ENCODE measurements around the gene DIP2C.
"Not testable (repeated sequence)": the region's sequence is repeated elsewhere in the genome, so short reads cannot be mapped to it uniquely, and the experiment has no call there.

DIP2C gene

DNA sequence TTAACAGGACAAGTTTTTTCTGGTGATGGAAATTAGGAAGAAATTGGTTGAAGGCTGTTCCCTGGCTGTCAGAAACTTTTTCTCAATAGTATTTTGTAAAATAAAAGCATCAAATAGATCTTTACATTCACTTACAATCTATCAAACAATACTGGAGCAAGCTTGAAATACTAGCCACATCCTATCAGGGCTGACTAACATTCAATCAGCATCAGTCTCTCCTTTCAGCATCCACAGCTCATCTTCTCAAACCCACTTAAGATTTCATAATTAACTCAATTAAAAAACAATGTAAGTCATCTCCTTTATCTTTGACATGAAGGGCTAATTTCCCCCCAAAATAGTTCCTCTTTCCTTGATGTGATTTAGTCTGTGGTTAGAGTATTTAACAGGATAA lies 80.2 kb downstream of the DIP2C start:
- no peak for DNase-seq

DNA sequence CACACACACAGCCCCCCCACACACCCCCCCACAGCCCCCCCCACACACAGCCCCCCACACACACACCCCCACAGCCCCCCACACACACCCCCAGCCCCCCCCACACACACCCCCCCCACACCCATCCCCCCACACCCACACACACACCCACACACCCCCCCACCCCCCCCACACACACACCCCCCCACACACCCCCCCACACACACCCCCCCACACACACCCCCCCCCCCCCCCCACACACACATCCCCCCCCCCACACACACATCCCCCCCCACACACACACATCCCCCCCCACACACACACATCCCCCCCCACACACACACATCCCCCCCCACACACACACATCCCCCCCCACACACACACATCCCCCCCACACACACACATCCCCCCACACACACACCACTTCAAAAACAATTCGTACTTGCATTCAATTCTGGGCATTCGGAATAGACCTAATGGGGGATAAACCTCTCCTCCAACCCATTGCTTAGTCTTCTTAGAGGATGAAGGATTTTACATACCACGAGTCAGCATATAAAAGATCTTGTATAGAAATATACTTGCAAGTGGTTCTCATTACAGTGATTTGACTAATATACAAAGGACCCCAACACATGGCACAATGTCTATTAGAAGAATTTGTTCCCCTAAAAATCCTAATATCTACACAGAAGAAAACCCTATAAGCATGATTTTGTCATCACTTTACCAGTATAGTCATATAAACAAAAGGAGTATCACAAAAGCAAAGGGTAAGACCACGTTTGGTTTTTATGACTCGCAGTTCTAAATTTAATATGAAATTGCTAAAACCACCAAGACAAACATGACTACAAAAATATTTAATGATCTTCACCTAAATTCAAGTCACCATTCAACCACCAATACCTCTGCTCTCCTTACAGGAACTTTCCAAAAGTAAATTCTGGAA lies 80.9 kb downstream of the DIP2C start:
- DNase-seq = no peak

GRCh38 chr10:607545-608185 lies 81.8 kb downstream of the DIP2C start:
- peak in 1 of 5 experiments; percentile 7 for DNase-seq

GRCh38 chr10:606762-607544 lies 82.5 kb downstream of the DIP2C start:
- no peak for DNase-seq

GRCh38 chr10:605632-606325 lies 83.7 kb downstream of the DIP2C start:
- no peak for DNase-seq

- DNase-seq = no peak
Measured at GRCh38 chr10:604716-605631, 84.5 kb downstream of the DIP2C start.

DNA sequence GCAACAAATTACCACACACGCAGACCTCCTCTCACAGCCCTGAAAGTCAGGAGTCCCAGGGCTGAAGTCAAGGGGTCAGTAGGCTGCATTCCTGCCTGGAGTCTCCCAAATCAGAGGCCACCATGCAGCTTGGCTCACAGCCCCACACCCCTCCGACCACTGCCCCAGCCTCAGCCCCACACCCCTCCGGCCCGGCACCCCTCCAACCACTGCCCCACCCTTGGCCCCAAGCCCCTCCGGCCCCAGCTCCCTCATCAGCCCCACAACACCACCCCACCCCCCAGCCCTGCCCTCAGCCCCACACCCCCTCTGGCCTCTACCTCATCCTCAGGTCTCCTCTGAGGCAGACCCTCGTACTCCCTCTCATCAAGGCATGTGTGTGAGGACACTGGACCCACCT lies 85.7 kb downstream of the DIP2C start:
- no peak for DNase-seq

GRCh38 chr10:602391-603005 lies 87.0 kb downstream of the DIP2C start:
- DNase-seq = no peak

- DNase-seq = no peak
Measured at GRCh38 chr10:601660-601963, 87.9 kb downstream of the DIP2C start.

DNA sequence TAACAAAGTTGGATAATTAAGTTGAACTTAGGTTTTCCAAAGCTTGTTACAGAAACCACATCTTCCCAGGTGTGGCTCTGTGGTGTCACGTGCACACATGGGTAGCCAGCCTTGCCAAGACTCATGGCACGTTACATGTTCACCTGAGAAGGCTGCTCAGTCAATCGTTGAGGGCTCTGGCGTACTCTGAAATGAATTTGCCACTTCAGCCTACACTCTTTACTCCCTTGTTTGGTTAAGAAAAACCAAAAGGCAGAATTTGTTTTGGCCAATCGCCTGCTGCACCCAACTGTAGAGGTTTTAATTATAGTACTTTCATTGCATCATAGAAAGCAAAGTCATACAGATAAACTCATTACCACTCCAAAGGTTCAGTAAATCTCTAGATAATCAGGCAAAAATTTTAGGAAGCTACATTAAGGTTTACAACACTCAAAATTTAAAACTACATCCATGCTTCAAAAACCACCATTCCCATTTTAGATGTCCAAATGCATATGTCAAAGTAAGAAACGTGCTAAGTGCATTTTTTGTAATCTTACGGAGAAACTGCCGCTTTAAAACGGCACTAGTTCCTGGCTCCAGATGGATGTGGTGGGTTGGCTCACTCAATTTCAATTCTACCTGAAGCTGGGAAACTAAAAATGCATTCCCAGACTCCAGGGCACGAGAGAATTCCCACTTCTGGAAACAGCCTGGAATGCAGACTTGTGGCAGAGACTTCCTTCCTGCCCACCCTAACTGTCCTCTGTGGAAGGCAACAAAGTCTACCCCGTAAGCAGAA lies 88.4 kb downstream of the DIP2C start:
- DNase-seq = no peak

DNA sequence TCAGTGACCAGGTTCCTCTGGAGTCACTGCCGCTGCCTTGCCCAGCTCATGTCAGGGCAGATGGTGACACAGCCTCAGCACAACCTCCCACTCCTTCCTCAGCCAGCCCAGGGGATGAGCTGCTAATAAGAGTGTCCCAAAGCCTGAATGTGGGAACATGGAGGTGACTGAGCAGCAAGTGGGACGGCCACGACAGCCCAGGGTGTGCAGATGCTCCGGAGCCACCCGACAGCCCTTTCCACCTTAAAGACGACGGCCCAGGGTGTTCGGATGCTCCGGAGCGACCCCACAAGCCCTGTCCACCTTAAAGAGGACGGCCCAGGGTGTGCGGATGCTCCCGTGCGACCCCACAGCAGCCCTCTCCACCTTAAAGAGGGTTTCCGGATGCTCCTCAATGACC lies 89.2 kb downstream of the DIP2C start:
- DNase-seq = no peak

- DNase-seq = no peak
Measured at GRCh38 chr10:599767-600166, 89.7 kb downstream of the DIP2C start.

GRCh38 chr10:598415-599170 lies 90.9 kb downstream of the DIP2C start:
- DNase-seq = no peak

DNA sequence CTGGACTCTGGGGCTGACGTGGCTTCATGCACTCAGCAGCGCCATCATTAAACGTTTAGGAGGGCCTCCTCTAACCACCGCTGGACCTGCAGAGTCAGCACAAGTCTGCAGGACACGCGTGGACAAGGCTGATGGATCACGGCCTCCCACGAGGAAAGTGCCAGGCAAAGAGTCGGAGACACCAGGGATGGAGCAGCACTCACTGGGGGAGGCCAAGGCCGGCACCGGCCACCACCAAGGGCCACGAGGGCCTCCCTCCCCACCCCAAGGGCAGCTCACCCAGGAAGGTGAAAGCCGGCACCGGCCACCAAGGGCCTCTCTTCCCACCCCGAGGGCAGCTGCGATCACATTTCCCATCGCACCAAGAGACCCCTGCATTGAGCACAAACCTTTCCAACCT lies 91.5 kb downstream of the DIP2C start:
- no peak for DNase-seq

GRCh38 chr10:596725-597345 lies 92.6 kb downstream of the DIP2C start:
- no peak for DNase-seq

DNA sequence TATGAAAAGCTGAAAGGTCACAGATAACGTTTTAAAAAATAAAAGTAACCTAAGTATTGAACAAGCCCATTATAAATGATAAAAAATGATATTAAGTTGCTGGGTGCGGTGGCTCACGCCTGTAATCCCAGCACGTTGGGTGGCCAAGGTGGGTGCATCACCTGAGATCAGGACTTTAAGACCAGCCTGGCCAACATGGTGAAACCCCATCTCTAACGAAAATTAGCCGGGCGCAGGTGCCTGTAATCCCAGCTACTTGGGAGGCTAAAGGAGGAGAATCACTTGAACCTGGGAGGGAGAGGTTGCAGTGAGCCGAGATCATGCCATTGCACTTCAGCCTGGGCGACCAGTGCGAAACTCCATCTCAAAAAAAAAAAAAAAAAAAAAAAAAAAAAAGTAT lies 93.3 kb downstream of the DIP2C start:
- not testable (repeated sequence) for DNase-seq

GRCh38 chr10:595473-595872 lies 94.0 kb downstream of the DIP2C start:
- no peak for DNase-seq

GRCh38 chr10:594584-595270 lies 94.7 kb downstream of the DIP2C start:
- DNase-seq = no peak

Measured in T-helper 2 cell (primary cell).